Measurements from ENCODE around the gene NR3C2. TPM values are rescaled to one million over a fixed set of nuclear protein-coding genes. Genes with fewer than 3 reads are reported as not detected.

NR3C2 gene
- total and polyA plus RNA-seq, 3 donors from 2014 or later: 17.6 to 28.1 (median 19.9) TPM

GRCh38 chr4:148162991-148163390 is 279.2 kb downstream of the NR3C2 start:
- Histone ChIP-seq H3K9me3 (no peaks in the 10 kb centered on the region), H3K4me1 (peaks cover 5% of the 10 kb centered on the region), H3K27me3 (no peaks in the 10 kb centered on the region), H3K36me3 (ENCODE audit: low read depth, missing control alignments) (no peaks in the 10 kb centered on the region), H3K27ac (peak overlapping the region; percentile 51 to 53), H3K4me3 (no peak overlapping the region)
- TF ChIP-seq POLR2A (IDR thresholded peaks at IDR 0.05) (no peak), CTCF (IDR thresholded peaks at IDR 0.05) (no peak)
- intact Hi-C loops (cut with DNase I; ENCODE audit: low total_unique reads): no loop called here
- 61% methylated on average over 1 of the region's 1 CpG for WGBS, 2 donors
- no peak for DNase-seq

- WGBS, 2 donors: 77 to 79% methylated on average over 5 of the region's 5 CpGs
- TF ChIP-seq CTCF (IDR thresholded peaks at IDR 0.05): no peak
- TF ChIP-seq POLR2A (IDR thresholded peaks at IDR 0.05): no peak
- Histone ChIP-seq H3K27me3 (no peaks in the 10 kb centered on the region), H3K36me3 (ENCODE audit: low read depth, missing control alignments) (no peaks in the 10 kb centered on the region), H3K9me3 (no peaks in the 10 kb centered on the region), H3K4me3 (no peak overlapping the region), H3K27ac (peak overlapping the region; percentile 52 to 53), H3K4me1 (peaks cover 5% of the 10 kb centered on the region)
- intact Hi-C loops (cut with DNase I; ENCODE audit: low total_unique reads): no loop called here
- peak; percentile 82 for DNase-seq
Measured at GRCh38 chr4:148162519-148162918, 279.7 kb downstream of the NR3C2 start.

DNA sequence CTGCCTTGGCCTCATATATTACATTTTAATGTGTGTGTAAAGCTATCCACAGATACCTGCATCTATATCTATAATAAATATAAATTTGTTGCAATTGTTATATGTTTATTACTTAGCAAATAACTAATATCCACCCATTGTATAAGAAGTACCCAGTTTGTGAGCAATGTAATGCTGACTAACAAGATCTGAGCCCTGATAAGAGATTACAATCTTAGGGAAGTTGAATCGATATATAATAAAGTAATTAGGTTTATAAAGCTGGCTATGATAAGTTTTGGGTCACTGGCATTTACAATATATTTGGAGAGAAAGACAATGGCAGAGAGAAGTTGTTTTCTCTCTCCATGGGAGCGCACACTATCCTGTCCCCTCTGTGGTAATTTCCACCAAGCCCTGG is 280.6 kb downstream of the NR3C2 start:
- H3K9me3 ChIP-seq: no peaks in the 10 kb centered on the region
- TF ChIP-seq CTCF (IDR thresholded peaks at IDR 0.05) (no peak), POLR2A (IDR thresholded peaks at IDR 0.05) (no peak)
- no peaks in the 10 kb centered on the region for H3K27me3 ChIP-seq
- no peak overlapping the region for H3K4me3 ChIP-seq
- intact Hi-C loops (cut with DNase I; ENCODE audit: low total_unique reads): no loop called here
- H3K4me1 ChIP-seq: peaks cover 5% of the 10 kb centered on the region
- H3K27ac ChIP-seq: peak overlapping the region; percentile 52 to 53
- H3K36me3 ChIP-seq (ENCODE audit: low read depth, missing control alignments): no peaks in the 10 kb centered on the region
- DNase-seq: no peak
- 94 to 99% methylated on average over 2 of the region's 2 CpGs for WGBS, 2 donors

DNA sequence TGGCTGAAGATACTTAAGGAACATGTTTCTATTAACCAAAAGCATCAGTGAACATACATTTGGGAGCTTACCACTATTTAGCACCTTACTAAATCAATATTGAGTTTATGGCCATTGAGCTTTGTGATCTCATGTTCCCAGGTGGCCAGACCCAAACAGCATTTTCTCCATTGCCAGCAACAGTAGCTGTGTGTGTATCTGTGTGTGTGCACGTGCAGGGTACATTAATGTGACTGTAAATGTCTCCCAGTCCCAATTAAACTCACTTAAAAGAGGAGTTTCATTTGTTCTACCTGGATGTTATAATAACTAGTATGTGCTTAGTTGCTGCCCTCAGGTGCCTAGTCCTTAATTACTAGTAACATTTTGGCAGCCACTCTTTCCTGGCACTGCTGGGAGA is 282.4 kb downstream of the NR3C2 start:
- Histone ChIP-seq H3K4me3 (no peak overlapping the region), H3K36me3 (ENCODE audit: low read depth, missing control alignments) (no peaks in the 10 kb centered on the region), H3K9me3 (no peaks in the 10 kb centered on the region), H3K27ac (no peak overlapping the region), H3K27me3 (no peaks in the 10 kb centered on the region), H3K4me1 (peaks cover 3% of the 10 kb centered on the region)
- 78 to 86% methylated on average over 1 of the region's 1 CpG for WGBS, 2 donors
- TF ChIP-seq POLR2A (IDR thresholded peaks at IDR 0.05) (no peak), CTCF (IDR thresholded peaks at IDR 0.05) (no peak)
- intact Hi-C loops (cut with DNase I; ENCODE audit: low total_unique reads): no loop called here
- DNase-seq: no peak

- Histone ChIP-seq H3K27me3 (no peaks in the 10 kb centered on the region), H3K9me3 (no peaks in the 10 kb centered on the region), H3K36me3 (ENCODE audit: low read depth, missing control alignments) (no peaks in the 10 kb centered on the region), H3K27ac (no peak overlapping the region), H3K4me3 (no peak overlapping the region), H3K4me1 (no peaks in the 10 kb centered on the region)
- intact Hi-C loops (cut with DNase I; ENCODE audit: low total_unique reads): no loop called here
- no peak for DNase-seq
- no peak for TF ChIP-seq CTCF (IDR thresholded peaks at IDR 0.05)
- no peak for TF ChIP-seq POLR2A (IDR thresholded peaks at IDR 0.05)
- WGBS, 2 donors: 90 to 94% methylated on average over 6 of the region's 6 CpGs
Measured at GRCh38 chr4:148154769-148155168, 287.4 kb downstream of the NR3C2 start.

All from testis (tissue), 3 donors.